GM10248 (cell line): ENCODE data around the gene HINT1.

Experiments
- CTCF ChIA-PET: fragments of 300-600 bp; sonication (Branson Sonifier 250); formaldehyde crosslinking; extraction: SDS; loops from one replicate; lab custom pipeline; 2021; ENCODE audit warnings: antibody characterized with exemption; lab: Yijun Ruan, JAX
- POLR2A ChIA-PET: fragments of 350-650 bp; sonication (Branson Sonifier 250); formaldehyde crosslinking; extraction: SDS; loops from one replicate; lab custom pipeline; 2020; ENCODE audit warnings: antibody characterized with exemption; lab: Yijun Ruan, JAX
- DNase-seq: peaks from one replicate; pipeline ENCODE4 v3.0.0; 2012; ENCODE audit errors: extremely low spot score
- CTCF ChIP-seq: IDR thresholded peaks from 2 replicates; pipeline ENCODE4 v1.5.1; 2012; ENCODE audit warnings: mild to moderate bottlenecking, low read depth; ENCODE audit errors: extremely low read depth, missing control alignments, control extremely low read depth

Gene HINT1

DNA sequence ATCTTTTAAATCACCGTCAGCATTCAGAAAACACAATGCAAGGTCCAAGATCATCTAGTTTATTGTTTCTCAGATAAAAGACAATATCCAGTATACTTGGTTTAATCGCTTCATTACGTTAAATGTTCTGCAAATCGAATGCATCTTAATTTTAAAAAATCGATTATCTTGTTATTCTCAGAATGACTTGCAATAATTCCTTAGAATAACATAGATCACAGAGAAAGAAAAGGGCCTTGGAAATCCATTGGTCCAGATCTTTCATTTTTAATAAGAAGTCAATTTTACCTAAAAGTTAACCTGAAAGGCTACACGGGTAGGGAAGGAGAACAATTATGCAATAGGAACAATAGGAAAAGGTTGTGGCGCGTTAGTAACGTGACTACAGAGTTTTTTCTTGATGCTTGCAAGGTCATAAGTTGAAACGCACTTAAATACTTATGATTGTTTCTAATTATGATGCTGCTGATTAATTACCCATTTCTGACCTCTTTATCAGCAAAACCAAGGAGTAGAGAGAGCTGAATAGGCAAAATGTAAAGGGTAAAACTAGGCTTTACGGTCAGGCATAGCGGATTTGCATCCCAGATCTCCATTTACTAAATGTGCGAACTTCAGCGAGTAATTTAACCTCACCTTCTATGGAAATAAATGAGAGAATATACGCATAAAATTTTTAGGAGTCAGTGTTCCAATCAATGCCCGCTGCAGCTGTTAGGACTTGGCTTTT lies 4.9 kb upstream of the HINT1 start:
- ChIA-PET POLR2A (no interaction called here), CTCF (no interaction called here)
- DNase-seq = no peak
- no peak for TF ChIP-seq CTCF

GRCh38 chr5:131167615-131168014 lies 2.6 kb upstream of the HINT1 start:
- no peak for TF ChIP-seq CTCF
- DNase-seq = no peak
- ChIA-PET CTCF (interaction anchor here (1.3 kb wide), 1 partner anchor 14 kb away, joined by 3 read pairs; no protein-coding TSS in a partner anchor), POLR2A (no interaction called here)

DNA sequence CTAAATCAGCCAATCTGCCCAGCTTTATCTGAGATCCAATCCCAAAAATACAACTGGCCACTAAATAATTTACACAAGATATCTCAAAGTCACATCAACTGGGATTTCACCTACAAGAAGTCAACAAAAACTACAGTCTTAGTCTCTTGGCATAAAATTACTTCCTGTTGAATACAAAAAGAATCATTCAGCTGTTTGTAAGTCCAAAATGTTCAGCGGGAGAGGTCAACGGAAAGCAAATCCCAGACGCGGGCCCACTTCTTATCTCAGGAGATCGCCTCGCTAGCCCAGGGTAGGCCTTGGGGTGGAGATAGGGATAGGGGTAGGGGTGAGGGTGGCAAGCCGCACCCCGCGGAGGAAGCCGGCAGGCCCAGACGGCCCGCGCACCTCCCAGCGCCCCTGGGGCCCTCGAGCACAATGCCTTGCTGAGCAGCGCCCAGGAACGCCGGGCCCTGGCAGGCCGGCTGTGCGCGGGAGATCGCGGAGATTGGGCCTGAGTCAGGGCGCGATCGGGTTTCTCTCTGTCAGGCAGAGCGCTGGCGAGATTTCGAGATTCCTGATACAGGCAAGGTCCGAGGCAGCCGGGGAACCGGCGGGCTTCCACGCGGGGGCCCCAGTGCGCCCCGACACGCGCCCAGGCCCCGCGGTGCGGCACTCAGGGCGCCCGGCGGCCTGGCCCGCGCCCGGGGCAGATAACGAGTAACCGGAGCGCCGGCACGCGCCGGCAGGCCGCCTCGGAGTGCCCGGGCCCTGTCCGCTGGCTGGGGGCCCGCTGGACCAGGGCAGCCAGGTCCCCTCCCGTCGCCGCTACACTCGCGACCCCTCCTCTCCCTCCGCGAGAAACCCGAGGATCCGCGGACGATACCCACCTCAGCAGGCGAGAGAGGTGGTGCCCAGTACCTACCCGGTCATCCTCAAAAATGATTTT lies 601 bp downstream of the HINT1 start:
- TF ChIP-seq CTCF = peak; percentile 43
- DNase-seq = peak; percentile 74
- POLR2A ChIA-PET = interaction anchor here (0.6 to 1.0 kb wide), 2 partner anchors 9 to 254 kb away, joined by 3 to 4 read pairs; no protein-coding TSS in a partner anchor
- CTCF ChIA-PET = interaction anchor here (0.8 to 1.8 kb wide), 8 partner anchors 15 to 250 kb away, joined by 3 to 6 read pairs (median 4); no protein-coding TSS in a partner anchor

- POLR2A ChIA-PET = no interaction called here
- CTCF ChIA-PET = interaction anchor here (0.8 to 1.6 kb wide), 4 partner anchors 15 to 219 kb away, joined by 3 to 6 read pairs (median 4); no protein-coding TSS in a partner anchor
- no peak for DNase-seq
- no peak for TF ChIP-seq CTCF
Observed at GRCh38 chr5:131163276-131164119, 1.6 kb downstream of the HINT1 start.

- ChIA-PET CTCF (interaction anchor here (0.7 kb wide), 1 partner anchor 30 kb away, joined by 3 read pairs; no protein-coding TSS in a partner anchor), POLR2A (no interaction called here)
- no peak for TF ChIP-seq CTCF
- DNase-seq = no peak
Observed at GRCh38 chr5:131160134-131160533, 4.9 kb downstream of the HINT1 start.

- DNase-seq = no peak
- CTCF ChIA-PET = no interaction called here
- no peak for TF ChIP-seq CTCF
- POLR2A ChIA-PET = interaction anchor here (0.7 kb wide), 1 partner anchor 119 kb away, joined by 3 read pairs; no protein-coding TSS in a partner anchor
Observed at GRCh38 chr5:131156957-131157356, 8.1 kb downstream of the HINT1 start.
